MM.1S (cell line): ENCODE data around the gene PAK1.

Source experiments
- CTCF ChIP-seq: fragments of 300-600 bp; sonication (generic); IDR thresholded peaks from 2 replicates; pipeline ENCODE4 v1.5.1; 2016; ENCODE audit warnings: antibody characterized with exemption, low read length, mixed read lengths
- EZH2 ChIP-seq: fragments of 300-600 bp; sonication (generic); optimal IDR thresholded peaks from 2 replicates; pipeline ENCODE3; 2017; ENCODE audit warnings: low read depth, mild to moderate bottlenecking, antibody characterized with exemption, low read length, mixed read lengths
- EZH2phosphoT487 ChIP-seq: fragments of 300-600 bp; sonication (generic); IDR thresholded peaks from 2 replicates; pipeline ENCODE4 v1.6.1; 2018; ENCODE audit warnings: antibody characterized with exemption, low read length

GRCh38 chr11:77423624-77424023 lies 50.3 kb downstream of the PAK1 start:
- no peak for TF ChIP-seq CTCF
- no peak for TF ChIP-seq EZH2phosphoT487
- no peak for TF ChIP-seq EZH2
